Natural killer cell treated with Interleukin-12 subunit alpha and Interleukin-12 subunit beta and Interleukin-15 and Interleukin-18, amount 100 ng/mL, for 72 hours (primary cell): ENCODE measurements around the gene ACSF2. TPM values are rescaled to one million over a fixed set of nuclear protein-coding genes. Genes with fewer than 3 reads are reported as not detected.

Source experiments
- ATAC-seq, 2 donors: fragments of 150-1000 bp; cut with Tn5 transposase in 1 of 2; sonication (Bioruptor Pico), chemical (Tn5 transposase) in 1 of 2; 2 replicates each; pipeline ENCODE4 v1.10.0; 2021
- DNase-seq: peaks from one replicate; pipeline ENCODE4 v3.0.0; 2022; ENCODE audit warnings: low spot score
- H3K27ac Mint-ChIP-seq, 2 donors: 1 replicate in 1 of 2; 2 replicates in 1 of 2; pipeline ENCODE4 v1.8.0; 2022; ENCODE audit warnings: mixed read lengths in 2 of 2, mild to moderate bottlenecking in 1 of 2, moderate library complexity in 1 of 2
- H3K27me3 Mint-ChIP-seq, 2 donors: 1 replicate in 1 of 2; 2 replicates in 1 of 2; pipeline ENCODE4 v1.8.0; 2022; ENCODE audit warnings: mixed read lengths in 2 of 2
- H3K36me3 Mint-ChIP-seq: one replicate; pipeline ENCODE4 v1.8.0; 2022; ENCODE audit warnings: mixed read lengths
- H3K4me1 Mint-ChIP-seq, 2 donors: 1 replicate in 1 of 2; 2 replicates in 1 of 2; pipeline ENCODE4 v1.8.0; 2022; ENCODE audit warnings: low read depth in 2 of 2, mixed read lengths in 2 of 2, mild to moderate bottlenecking in 1 of 2
- H3K4me3 Mint-ChIP-seq: one replicate; pipeline ENCODE4 v1.8.0; 2022; ENCODE audit warnings: mixed read lengths
- H3K9me3 Mint-ChIP-seq: 2 replicates; pipeline ENCODE4 v1.8.0; 2022; ENCODE audit warnings: mixed read lengths
- total RNA-seq, 2 donors: library from RNA; stranded (reverse); gene quantifications; one replicate each; pipeline ENCODE4 v1.2.3, GENCODE V29; 2022

ACSF2 gene
- total RNA-seq, 2 donors from 2014 or later = 6.9 to 13.4 TPM

DNA sequence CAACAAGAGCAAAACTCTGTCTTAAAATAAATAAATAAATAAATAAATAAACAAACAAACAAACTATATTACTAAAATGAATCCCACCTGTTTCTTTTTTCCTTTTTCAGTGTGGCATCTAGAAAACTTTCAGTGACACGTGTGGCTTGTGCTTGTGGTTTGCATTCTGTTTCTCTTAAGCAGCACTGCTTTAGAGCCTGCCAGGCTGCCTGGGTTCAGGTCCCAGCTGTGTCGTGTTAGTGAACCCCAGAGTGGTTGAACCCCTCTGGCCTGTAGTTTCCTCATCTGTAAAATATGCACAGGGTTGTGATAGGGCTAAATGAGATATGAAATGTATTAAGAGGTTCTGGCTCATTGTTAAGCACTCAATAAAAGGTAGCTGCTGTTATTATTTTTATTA lies 94.5 kb downstream of the ACSF2 start:
- H3K4me1 Mint-ChIP-seq = no peaks in the 10 kb centered on the region
- H3K27ac Mint-ChIP-seq = no peak overlapping the region
- no peaks in the 10 kb centered on the region for H3K27me3 Mint-ChIP-seq
- DNase-seq (no peak), ATAC-seq (no peak)
- H3K36me3 Mint-ChIP-seq = no peaks in the 10 kb centered on the region
- H3K9me3 Mint-ChIP-seq = no peaks in the 10 kb centered on the region
- no peak overlapping the region for H3K4me3 Mint-ChIP-seq

DNA sequence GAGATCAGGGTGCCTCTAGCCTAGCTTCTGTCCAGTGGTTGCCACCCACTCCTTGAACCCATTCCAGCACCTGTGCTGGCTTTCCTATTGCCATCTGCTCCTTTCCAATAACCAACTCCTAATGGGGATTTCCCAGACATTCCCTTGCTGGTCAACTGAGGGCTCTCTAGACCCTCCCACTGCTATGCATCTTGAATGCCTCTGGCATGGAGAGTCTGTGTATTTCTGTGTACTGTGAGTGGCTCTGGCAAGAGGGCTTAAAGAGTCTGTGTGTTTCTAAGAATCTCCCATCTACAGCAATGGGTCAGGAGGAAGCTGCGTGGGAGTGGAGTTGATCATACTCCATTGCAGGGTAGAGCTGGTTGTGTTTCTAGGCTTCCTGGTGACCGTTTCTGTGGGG lies 95.5 kb downstream of the ACSF2 start:
- Mint-ChIP-seq H3K27ac (no peak overlapping the region), H3K4me3 (no peak overlapping the region), H3K27me3 (no peaks in the 10 kb centered on the region), H3K4me1 (no peaks in the 10 kb centered on the region), H3K36me3 (no peaks in the 10 kb centered on the region), H3K9me3 (no peaks in the 10 kb centered on the region)
- no peak for DNase-seq
- no peak for ATAC-seq

DNA sequence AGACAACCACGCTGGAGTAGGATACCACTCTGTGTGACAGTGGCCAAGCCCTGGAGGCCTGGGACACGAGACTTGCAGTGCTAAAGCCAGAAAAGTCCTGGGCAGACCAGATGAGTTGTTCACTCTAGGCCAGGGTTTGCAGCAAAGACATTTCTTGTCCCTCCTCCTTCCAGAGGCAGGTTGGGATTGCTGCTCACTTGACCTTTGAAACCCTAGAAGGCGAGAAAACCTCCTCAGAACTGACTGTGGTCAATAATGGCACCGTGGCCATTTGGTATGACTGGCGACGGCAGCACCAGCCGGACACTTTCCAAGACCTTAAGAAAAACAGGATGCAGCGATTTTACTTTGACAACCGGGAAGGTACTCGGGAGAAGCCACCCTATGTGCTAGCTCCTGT lies 96.7 kb downstream of the ACSF2 start:
- Mint-ChIP-seq H3K4me3 (no peak overlapping the region), H3K27me3 (no peaks in the 10 kb centered on the region), H3K36me3 (no peaks in the 10 kb centered on the region), H3K4me1 (no peaks in the 10 kb centered on the region), H3K9me3 (no peaks in the 10 kb centered on the region), H3K27ac (no peak overlapping the region)
- DNase-seq (no peak), ATAC-seq (no peak)

DNA sequence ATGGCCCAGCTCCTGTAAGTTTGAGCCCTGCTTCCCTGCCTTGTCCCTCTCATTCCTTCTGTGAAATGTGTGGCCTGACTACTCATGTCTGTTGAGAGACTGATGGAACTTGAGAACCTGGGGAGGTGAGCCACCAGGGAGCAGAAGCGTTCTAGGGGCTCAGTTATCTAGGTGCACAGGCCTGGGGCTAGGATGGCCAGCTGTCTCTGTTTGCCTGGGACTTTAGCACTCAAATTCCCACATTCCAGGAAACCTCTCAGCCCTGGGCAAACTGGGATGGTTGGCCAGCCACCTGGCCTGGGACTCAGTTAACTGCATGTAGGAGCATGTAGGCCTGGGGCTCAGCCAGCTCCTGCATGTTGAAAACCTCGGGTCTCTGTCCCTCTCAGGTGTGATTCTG lies 97.2 kb downstream of the ACSF2 start:
- Mint-ChIP-seq H3K4me1 (no peaks in the 10 kb centered on the region), H3K9me3 (no peaks in the 10 kb centered on the region), H3K4me3 (no peak overlapping the region), H3K27ac (no peak overlapping the region), H3K36me3 (no peaks in the 10 kb centered on the region), H3K27me3 (no peaks in the 10 kb centered on the region)
- ATAC-seq (no peak), DNase-seq (no peak)

Other genes starting within 250 kb of the ACSF2 start
- gene COL1A1, start 224.6 kb upstream of the ACSF2 start, total RNA-seq = 1 to 10 TPM in 1 of 2 donors, not detected in 1; 1.7 TPM
- not detected for gene TMEM92, start 151.8 kb upstream of the ACSF2 start, total RNA-seq
- gene XYLT2, start 80.1 kb upstream of the ACSF2 start, total RNA-seq = 10 to 100 TPM; 19.6 to 27.1 TPM
- gene MRPL27, start 53.0 kb upstream of the ACSF2 start, total RNA-seq = 10 to 100 TPM; 62.7 to 77.7 TPM
- gene EME1, start 53.0 kb upstream of the ACSF2 start, total RNA-seq = 10 to 100 TPM; 15.8 to 40.2 TPM
- 100 to 1,000 TPM in 1 of 2 donors, 10 to 100 TPM in 1; 90.8 to 138 TPM for gene LRRC59, start 28.7 kb upstream of the ACSF2 start, total RNA-seq
- gene CHAD, start 42.7 kb downstream of the ACSF2 start, total RNA-seq = not detected
- 10 to 100 TPM; 34.3 to 54.2 TPM for gene RSAD1, start 52.6 kb downstream of the ACSF2 start, total RNA-seq
- gene MYCBPAP, start 82.2 kb downstream of the ACSF2 start, total RNA-seq = 1 to 10 TPM; 1.1 to 2.8 TPM
- gene EPN3, start 106.5 kb downstream of the ACSF2 start, total RNA-seq = not detected
- gene SPATA20, start 121.0 kb downstream of the ACSF2 start, total RNA-seq = 10 to 100 TPM; 15.3 to 25.6 TPM
- not detected for gene CACNA1G, start 134.5 kb downstream of the ACSF2 start, total RNA-seq
- gene ABCC3, start 208.7 kb downstream of the ACSF2 start, total RNA-seq = not detected